ENCODE results near the gene PRAMEF17. TPM values are rescaled to one million over a fixed set of nuclear protein-coding genes. Genes with fewer than 3 reads are reported as not detected.
"Not testable (repeated sequence)": the region's sequence is repeated elsewhere in the genome, so short reads cannot be mapped to it uniquely, and the experiment has no call there.

Gene PRAMEF17
- total and polyA plus RNA-seq, 9 donors: not detected

GRCh38 chr1:13380380-13380779 is 9.1 kb upstream of the PRAMEF17 start:
- not testable (repeated sequence) for DNase-seq; H3K9me3 ChIP-seq (replicated peaks; ENCODE audit: control insufficient read depth, low read depth, low read length); H3K27ac ChIP-seq (ENCODE audit: low read length); H3K27me3 ChIP-seq (ENCODE audit: control insufficient read depth, insufficient read depth, low read length); H3K4me3 ChIP-seq (ENCODE audit: low read length); H3K36me3 ChIP-seq (ENCODE audit: control insufficient read depth, insufficient read depth, low read length); H3K4me1 ChIP-seq (ENCODE audit: control insufficient read depth, insufficient read depth, low read length)
- WGBS (ENCODE audit: insufficient coverage): no CpG with 5 or more reads among the region's 3 CpGs

GRCh38 chr1:13393004-13393403 is 3.6 kb downstream of the PRAMEF17 start:
- H3K27me3 ChIP-seq (ENCODE audit: control insufficient read depth, insufficient read depth, low read length); H3K27ac ChIP-seq (ENCODE audit: low read length); H3K9me3 ChIP-seq (replicated peaks; ENCODE audit: control insufficient read depth, low read depth, low read length); H3K36me3 ChIP-seq (ENCODE audit: control insufficient read depth, insufficient read depth, low read length); DNase-seq; H3K4me3 ChIP-seq (ENCODE audit: low read length); H3K4me1 ChIP-seq (ENCODE audit: control insufficient read depth, insufficient read depth, low read length): not testable (repeated sequence)
- WGBS (ENCODE audit: insufficient coverage): 76% methylated on average over 7 of the region's 7 CpGs

GRCh38 chr1:13394761-13395160 is 5.3 kb downstream of the PRAMEF17 start:
- not testable (repeated sequence) for H3K4me3 ChIP-seq (ENCODE audit: low read length); H3K36me3 ChIP-seq (ENCODE audit: control insufficient read depth, insufficient read depth, low read length); H3K4me1 ChIP-seq (ENCODE audit: control insufficient read depth, insufficient read depth, low read length); H3K9me3 ChIP-seq (replicated peaks; ENCODE audit: control insufficient read depth, low read depth, low read length); DNase-seq; H3K27me3 ChIP-seq (ENCODE audit: control insufficient read depth, insufficient read depth, low read length); H3K27ac ChIP-seq (ENCODE audit: low read length)
- 93% methylated on average over 20 of the region's 32 CpGs for WGBS (ENCODE audit: insufficient coverage)

DNA sequence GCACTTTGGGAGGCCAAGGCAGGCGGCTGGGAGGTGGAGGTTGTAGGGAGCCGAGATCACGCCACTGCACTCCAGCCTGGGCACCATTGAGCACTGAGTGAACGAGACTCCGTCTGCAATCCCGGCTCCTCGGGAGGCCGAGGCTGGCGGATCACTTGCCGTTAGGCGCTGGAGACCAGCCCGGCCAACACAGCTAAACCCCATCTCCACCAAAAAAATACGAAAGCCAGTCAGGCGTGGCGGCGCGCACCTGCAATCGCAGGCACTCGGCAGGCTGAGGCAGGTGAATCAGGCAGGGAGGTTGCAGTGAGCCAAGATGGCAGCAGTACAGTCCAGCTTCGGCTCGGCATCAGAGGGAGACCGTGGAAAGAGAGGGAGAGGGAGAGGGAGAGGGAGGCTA is 5.9 kb downstream of the PRAMEF17 start:
- H3K4me3 ChIP-seq (ENCODE audit: low read length); H3K4me1 ChIP-seq (ENCODE audit: control insufficient read depth, insufficient read depth, low read length); H3K36me3 ChIP-seq (ENCODE audit: control insufficient read depth, insufficient read depth, low read length); H3K27ac ChIP-seq (ENCODE audit: low read length); H3K27me3 ChIP-seq (ENCODE audit: control insufficient read depth, insufficient read depth, low read length); DNase-seq; H3K9me3 ChIP-seq (replicated peaks; ENCODE audit: control insufficient read depth, low read depth, low read length): not testable (repeated sequence)
- WGBS (ENCODE audit: insufficient coverage): 96% methylated on average over 10 of the region's 22 CpGs

DNA sequence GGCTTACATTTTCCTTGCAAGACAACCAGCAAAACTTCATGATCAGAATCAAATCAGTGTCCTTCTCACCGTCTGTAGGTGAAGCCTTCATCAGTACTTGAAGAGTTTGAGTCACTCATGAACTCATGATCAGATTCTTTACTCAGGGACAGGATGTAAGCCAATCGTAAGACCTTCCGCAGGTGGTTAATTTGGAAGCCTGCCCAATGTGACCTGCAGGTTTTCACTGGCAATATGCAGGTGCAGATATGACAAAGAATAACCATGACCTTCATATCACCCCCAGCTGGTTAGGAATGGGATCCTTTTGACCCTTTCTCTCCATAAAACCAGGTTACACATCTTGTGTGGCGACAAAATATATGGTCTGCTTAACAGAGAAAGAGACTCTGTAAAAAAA is 18.4 kb downstream of the PRAMEF17 start:
- WGBS (ENCODE audit: insufficient coverage): 83% methylated on average over 3 of the region's 4 CpGs
- no peak for DNase-seq
- H3K4me1 ChIP-seq (ENCODE audit: control insufficient read depth, insufficient read depth, low read length): no peaks in the 10 kb centered on the region
- H3K36me3 ChIP-seq (ENCODE audit: control insufficient read depth, insufficient read depth, low read length): no peaks in the 10 kb centered on the region
- H3K9me3 ChIP-seq (replicated peaks; ENCODE audit: control insufficient read depth, low read depth, low read length): no peaks in the 10 kb centered on the region
- no peaks in the 10 kb centered on the region for H3K27me3 ChIP-seq (ENCODE audit: control insufficient read depth, insufficient read depth, low read length)
- no peak overlapping the region for H3K4me3 ChIP-seq (ENCODE audit: low read length)
- no peak overlapping the region for H3K27ac ChIP-seq (ENCODE audit: low read length)

- WGBS (ENCODE audit: insufficient coverage): no CpG with 5 or more reads among the region's 4 CpGs
- not testable (repeated sequence) for H3K27me3 ChIP-seq (ENCODE audit: control insufficient read depth, insufficient read depth, low read length)
Measured at GRCh38 chr1:13410150-13410549, 20.7 kb downstream of the PRAMEF17 start, which contains the start of gene PRAMEF20. Gene PRAMEF20, plus strand, starts transcription at chr1:13410450. Its CDS starts 5,905 bp downstream, at chr1:13416355.

DNA sequence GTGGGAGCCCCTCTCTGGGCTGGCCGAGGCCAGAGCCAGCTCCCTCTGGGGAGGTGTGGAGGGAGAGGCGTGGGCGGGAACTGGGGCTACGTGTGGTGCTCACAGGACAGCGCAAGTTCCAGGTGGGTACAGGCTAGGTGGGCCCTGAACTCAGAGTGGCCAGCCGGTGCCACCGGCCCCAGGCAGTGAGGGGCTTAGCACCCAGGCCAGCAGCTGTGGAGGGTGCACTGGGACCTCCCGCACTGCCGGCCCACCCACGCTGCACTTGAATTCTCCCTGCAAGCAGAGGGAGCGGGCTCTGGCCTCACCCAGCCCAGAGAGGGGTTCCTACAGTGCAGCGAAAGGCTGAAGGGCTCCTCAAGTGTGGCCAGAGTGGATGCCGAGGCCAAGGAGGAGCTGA is 41.1 kb downstream of the PRAMEF17 start:
- no peaks in the 10 kb centered on the region for H3K9me3 ChIP-seq (replicated peaks; ENCODE audit: control insufficient read depth, low read depth, low read length)
- H3K27ac ChIP-seq (ENCODE audit: low read length): no peak overlapping the region
- H3K36me3 ChIP-seq (ENCODE audit: control insufficient read depth, insufficient read depth, low read length): no peaks in the 10 kb centered on the region
- WGBS (ENCODE audit: insufficient coverage): 88% methylated on average over 13 of the region's 13 CpGs
- no peak for DNase-seq
- H3K4me1 ChIP-seq (ENCODE audit: control insufficient read depth, insufficient read depth, low read length): no peaks in the 10 kb centered on the region
- H3K4me3 ChIP-seq (ENCODE audit: low read length): no peak overlapping the region
- H3K27me3 ChIP-seq (ENCODE audit: control insufficient read depth, insufficient read depth, low read length): no peaks in the 10 kb centered on the region

More at GRCh38 chr1:13410150-13410549, 20.7 kb downstream of the PRAMEF17 start, which contains the start of gene PRAMEF20:
- not testable (repeated sequence) for H3K9me3 ChIP-seq (replicated peaks; ENCODE audit: control insufficient read depth, low read depth, low read length); H3K36me3 ChIP-seq (ENCODE audit: control insufficient read depth, insufficient read depth, low read length); DNase-seq; H3K4me3 ChIP-seq (ENCODE audit: low read length); H3K4me1 ChIP-seq (ENCODE audit: control insufficient read depth, insufficient read depth, low read length); H3K27ac ChIP-seq (ENCODE audit: low read length)

- H3K27ac ChIP-seq (ENCODE audit: low read length): no peak overlapping the region
- no peak for DNase-seq
- H3K27me3 ChIP-seq (ENCODE audit: control insufficient read depth, insufficient read depth, low read length): peaks cover 2% of the 10 kb centered on the region
- H3K36me3 ChIP-seq (ENCODE audit: control insufficient read depth, insufficient read depth, low read length): no peaks in the 10 kb centered on the region
- no peaks in the 10 kb centered on the region for H3K9me3 ChIP-seq (replicated peaks; ENCODE audit: control insufficient read depth, low read depth, low read length)
- H3K4me3 ChIP-seq (ENCODE audit: low read length): no peak overlapping the region
- WGBS (ENCODE audit: insufficient coverage): no CpG with 5 or more reads among the region's 3 CpGs
- H3K4me1 ChIP-seq (ENCODE audit: control insufficient read depth, insufficient read depth, low read length): no peaks in the 10 kb centered on the region
Measured at GRCh38 chr1:13432251-13432650, 42.8 kb downstream of the PRAMEF17 start.

DNA sequence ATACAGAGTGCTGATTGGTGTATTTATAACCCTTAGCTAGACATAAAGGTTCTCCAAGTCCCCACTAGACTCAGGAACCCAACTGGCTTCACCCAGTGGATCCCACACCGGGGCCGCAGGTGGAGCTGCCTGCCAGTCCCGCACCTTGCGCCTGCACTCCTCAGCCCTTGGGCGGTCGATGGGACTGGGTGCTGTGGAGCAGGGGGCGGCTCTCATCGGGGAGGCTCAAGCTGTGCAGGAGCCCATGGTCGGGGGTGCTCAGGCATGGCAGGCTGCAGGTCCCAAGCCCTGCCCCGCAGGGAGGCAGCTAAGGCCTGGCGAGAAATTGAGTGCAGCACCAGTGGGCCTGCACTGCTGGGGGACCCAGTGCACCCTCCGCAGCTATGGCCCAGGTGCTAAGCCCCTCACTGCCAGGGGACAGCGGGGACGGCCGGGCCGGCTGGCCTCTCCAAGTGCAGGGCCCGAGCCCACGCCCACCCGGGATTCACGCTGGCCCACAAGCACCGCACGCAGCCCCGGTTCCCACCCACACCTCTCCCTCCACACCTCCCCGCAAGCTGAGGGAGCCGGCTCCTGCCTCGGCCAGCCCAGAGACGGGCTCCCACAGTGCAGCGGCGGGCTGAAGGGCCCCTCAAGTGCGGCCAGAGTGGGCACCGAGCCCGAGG is 44.4 kb downstream of the PRAMEF17 start:
- not testable (repeated sequence) for DNase-seq; H3K27me3 ChIP-seq (ENCODE audit: control insufficient read depth, insufficient read depth, low read length); H3K4me1 ChIP-seq (ENCODE audit: control insufficient read depth, insufficient read depth, low read length); H3K27ac ChIP-seq (ENCODE audit: low read length); H3K36me3 ChIP-seq (ENCODE audit: control insufficient read depth, insufficient read depth, low read length); H3K4me3 ChIP-seq (ENCODE audit: low read length); H3K9me3 ChIP-seq (replicated peaks; ENCODE audit: control insufficient read depth, low read depth, low read length)
- WGBS (ENCODE audit: insufficient coverage): 92% methylated on average over 21 of the region's 32 CpGs

- H3K36me3 ChIP-seq (ENCODE audit: control insufficient read depth, insufficient read depth, low read length): no peaks in the 10 kb centered on the region
- H3K4me1 ChIP-seq (ENCODE audit: control insufficient read depth, insufficient read depth, low read length): no peaks in the 10 kb centered on the region
- H3K27ac ChIP-seq (ENCODE audit: low read length): no peak overlapping the region
- WGBS (ENCODE audit: insufficient coverage): 100% methylated on average over 1 of the region's 3 CpGs
- no peak overlapping the region for H3K4me3 ChIP-seq (ENCODE audit: low read length)
- no peak for DNase-seq
- H3K9me3 ChIP-seq (replicated peaks; ENCODE audit: control insufficient read depth, low read depth, low read length): no peaks in the 10 kb centered on the region
- peaks cover 2% of the 10 kb centered on the region for H3K27me3 ChIP-seq (ENCODE audit: control insufficient read depth, insufficient read depth, low read length)
Measured at GRCh38 chr1:13435458-13435857, 46.0 kb downstream of the PRAMEF17 start.
